DMS53 treated with DMSO at 0.1 percent for 48 hours (cell line): Measurements from ENCODE around the gene BNC2.
A peak's percentile ranks its signal among the peaks of the same experiment; 100 is the strongest.

Source experiments
- DNase-seq: peaks from one replicate; lab custom pipeline; 2025; ENCODE audit not compliant: unreplicated experiment; lab: John Stamatoyannopoulos, UW

BNC2 gene

GRCh38 chr9:16431666-16432392, 438.6 kb downstream of the BNC2 start:
- DNase-seq: no peak

- DNase-seq: no peak
Observed at GRCh38 chr9:16429671-16430070, 440.8 kb downstream of the BNC2 start.

DNA sequence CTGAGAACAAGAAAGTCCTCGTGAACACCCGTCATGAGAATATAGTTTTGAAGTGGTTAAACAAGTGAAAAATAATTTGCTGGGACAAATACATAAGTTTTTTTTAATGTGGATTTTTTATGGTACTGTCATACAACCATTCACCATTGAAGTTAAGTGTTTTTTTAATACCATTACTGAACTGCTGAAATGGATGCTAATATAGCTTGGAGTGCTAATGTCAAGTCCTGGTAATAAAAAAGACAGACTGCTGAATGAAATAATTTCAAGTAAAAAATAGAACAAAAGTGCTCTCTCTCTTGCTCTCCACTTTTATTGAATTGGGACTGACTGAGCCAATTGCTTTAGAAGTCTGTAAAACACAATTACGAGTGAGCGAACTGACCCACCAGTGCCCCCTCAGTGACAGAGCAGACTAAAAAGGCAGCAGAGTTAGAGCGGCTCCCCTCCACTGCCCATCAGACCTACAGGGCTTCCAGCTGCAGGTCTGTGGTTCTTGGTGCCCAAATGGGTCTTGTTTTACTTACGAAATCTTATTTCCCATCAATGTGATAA, 442.5 kb downstream of the BNC2 start:
- DNase-seq: no peak

DNA sequence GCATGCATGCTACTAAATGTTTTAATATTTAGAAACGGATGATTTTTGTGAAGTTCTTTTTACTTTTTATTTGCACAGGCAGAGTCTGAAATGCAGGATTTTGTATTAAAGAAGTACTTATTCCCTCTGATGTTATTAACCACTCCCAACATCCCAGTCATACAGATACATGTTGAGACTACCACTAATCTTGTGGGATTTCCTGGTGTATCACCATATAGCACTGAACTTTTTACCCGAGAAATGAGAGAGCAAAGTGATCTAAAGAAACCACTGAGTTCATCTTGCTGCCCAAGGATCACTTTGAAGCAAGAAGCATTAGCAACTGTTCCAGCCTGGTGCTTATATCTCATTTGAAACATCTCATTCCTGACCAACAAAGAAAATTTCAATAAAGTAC, 443.8 kb downstream of the BNC2 start:
- DNase-seq: no peak

GRCh38 chr9:16425562-16426231, 444.8 kb downstream of the BNC2 start:
- no peak for DNase-seq

DNA sequence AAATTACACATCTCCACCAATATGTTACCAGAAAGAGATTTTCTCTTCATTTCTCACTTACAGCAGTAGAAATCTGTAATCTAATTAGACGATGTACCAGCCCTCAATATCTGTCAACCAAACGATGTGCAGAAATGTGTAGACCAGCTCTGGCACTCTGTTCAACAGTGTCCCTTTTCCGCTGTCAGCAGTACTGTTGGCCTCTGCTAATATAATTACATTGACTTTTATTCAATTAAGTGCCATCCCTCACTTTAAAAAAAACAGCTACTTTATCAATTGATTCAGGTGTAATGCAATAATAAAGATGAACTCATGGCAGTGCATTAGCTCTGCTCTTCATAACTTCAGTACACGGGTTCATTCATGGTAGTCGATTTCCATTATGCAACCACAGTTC, 448.4 kb downstream of the BNC2 start:
- DNase-seq: no peak

- DNase-seq: no peak
Observed at GRCh38 chr9:16421532-16421931, 448.9 kb downstream of the BNC2 start.

GRCh38 chr9:16419124-16419523, 451.3 kb downstream of the BNC2 start:
- no peak for DNase-seq

GRCh38 chr9:16418721-16419120, 451.7 kb downstream of the BNC2 start:
- no peak for DNase-seq

- DNase-seq: no peak
Observed at GRCh38 chr9:16417749-16418148, 452.7 kb downstream of the BNC2 start.

DNA sequence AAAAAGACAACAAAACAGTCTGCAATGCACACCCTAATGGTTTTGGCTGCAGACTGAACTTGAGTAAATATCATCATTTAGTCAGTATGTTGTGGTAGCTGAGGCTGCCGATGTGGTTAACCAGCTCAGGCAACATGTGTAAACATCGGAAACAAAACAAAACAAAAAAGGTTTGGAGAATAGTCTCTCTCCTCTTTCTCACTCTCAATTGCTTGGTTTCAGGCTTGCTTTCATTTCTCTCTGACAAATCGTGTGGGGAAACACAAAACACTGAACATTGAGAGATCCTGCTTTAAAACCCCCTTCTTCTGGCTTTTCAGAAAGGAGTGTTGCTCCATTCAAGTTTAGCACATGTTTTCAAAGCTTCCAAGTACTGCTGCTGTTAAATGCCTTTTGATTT, 453.3 kb downstream of the BNC2 start:
- DNase-seq: no peak

DNA sequence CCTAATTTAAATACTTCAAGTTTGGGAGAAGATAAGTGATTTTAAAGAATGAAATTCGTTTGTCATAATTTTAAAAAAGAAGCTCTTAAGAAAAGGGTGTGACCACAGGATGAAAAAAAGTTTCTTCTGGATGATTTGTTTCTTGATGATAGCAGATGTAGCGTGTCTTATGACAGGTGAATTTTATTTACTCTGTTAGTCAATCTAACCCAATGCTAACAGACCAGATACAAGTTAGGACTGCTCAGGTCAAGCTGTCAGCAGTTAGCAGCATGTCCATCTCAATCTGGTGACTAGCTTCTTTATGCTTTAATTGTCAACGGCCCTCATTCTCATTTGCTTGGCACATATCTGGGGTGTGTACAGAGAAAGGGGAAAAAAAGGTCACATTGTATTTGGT, 456.0 kb downstream of the BNC2 start:
- DNase-seq: peak; percentile 38

- DNase-seq: peak; percentile 57
Observed at GRCh38 chr9:16413509-16414016, 456.9 kb downstream of the BNC2 start.

DNA sequence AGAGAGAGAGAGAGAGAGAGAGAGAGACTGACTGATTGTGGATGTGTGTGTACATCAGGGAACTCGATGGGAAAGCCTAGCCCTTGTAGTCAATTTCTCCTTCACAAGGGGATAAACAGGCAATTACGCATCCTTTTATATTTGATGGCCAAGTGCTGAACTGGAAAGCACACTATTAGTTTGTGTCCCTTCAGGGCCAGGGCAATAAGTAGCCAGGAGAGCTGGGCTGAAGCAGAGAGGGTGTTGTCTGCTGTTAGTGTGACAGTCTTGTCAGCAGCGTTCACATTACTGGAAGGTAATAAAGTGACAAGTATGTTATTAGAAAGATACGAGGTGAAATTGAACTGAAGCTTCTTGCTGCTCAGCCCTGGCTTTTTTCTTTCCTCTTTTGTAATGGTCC, 457.7 kb downstream of the BNC2 start:
- DNase-seq: no peak

DNA sequence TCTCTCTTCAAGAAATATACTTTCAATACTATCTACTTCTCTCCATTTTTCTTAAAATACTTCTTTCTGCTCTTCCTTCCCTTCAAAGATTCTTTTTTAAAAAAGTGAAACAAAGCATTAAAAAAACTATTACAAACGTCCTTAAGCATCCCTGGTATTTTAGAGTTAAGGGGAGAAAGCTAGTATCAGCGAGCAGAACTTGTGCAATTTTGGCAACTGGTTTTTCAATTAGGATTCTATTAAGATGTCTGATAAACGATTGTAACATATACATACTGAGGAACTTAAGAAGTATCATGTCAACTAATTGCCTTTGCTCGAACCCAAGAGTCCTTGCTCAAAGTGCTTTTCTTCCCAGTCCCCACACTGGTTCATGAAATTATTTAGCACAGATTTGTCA, 459.2 kb downstream of the BNC2 start:
- no peak for DNase-seq

DNA sequence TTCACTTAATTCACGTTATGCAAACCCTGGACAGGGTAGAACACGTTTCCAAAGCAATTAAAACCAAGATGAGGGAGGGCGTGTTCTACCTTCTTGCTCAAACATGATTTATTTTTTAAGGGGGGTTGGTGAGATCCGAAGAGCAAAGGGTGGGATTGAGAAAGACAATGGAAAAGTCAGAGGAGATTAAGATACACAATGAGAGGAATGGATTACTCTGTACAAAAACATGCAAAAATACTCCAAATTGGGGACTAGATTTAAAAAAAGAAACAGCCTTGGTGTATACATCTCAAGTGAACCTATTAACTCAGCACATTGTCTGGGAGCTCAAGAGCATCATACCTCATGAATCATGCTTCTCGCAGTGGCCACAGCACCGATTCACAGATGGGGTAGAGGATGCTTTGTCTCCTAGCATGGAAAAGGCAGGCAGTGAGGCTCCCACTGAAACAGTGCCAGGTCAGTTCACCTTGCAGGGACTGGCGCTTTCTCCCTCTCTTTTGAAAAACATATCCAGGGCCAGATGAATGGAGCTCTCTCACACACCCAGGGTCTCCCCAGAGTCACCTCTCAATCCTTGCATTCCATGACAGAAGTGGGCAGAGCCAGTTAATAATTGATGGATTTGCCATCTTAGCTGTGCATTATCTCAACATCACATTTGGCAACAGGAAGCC, 459.7 kb downstream of the BNC2 start:
- DNase-seq: no peak

DNA sequence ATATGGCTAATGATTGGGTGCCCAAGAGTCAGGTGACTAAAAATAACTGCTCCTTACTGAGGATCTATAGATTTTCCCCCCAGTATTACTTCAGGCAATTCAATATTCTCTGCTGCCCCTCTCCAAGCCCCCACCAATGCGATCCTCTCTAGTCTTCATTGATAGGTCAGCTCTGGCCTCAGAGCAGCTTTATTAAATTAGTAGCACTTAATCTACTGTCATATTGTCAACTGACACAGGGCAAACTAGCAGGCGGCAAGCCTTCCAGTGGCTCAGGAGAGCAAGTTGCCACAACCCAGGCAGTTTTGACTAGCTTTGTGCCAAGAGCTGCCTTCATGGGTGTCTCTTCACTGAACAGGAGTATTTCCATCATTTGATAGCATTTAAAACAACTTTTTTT, 462.9 kb downstream of the BNC2 start:
- DNase-seq: no peak

DNA sequence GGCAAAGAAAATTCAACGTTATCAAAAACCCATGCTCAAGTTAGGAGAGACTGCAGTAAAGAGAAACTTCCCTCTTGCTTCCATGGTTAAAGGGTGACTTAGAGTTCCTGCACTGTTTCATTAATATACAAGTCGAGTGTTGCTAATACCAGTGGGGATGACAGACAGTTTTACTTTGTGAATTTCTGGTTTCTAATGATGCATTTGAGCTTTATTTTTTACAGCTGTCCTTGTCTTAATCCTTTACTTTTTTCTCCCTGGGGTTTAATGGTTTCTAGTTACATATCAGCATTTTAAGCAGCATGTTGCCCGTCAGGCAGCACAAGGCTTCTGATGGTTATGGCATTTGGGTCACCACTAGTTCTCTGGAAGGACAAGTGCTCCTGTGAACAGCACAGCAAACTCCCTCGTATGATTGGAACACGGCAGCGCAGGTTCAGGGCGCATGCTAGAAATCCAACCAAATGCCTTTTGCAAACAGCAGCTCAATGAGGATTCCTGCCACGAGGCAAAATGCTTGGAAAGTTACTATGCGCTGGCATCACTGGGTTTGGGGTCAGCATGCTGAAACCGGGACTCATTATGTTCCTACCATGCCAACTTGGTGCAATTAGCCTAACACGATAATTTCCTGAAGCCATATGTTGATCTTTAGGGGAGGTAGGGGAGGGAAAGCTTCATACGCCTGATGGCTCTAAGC, 463.8 kb downstream of the BNC2 start:
- DNase-seq: no peak

GRCh38 chr9:16405421-16405820, 465.0 kb downstream of the BNC2 start:
- DNase-seq: no peak

- DNase-seq: no peak
Observed at GRCh38 chr9:16401701-16402100, 468.8 kb downstream of the BNC2 start.

- no peak for DNase-seq
Observed at GRCh38 chr9:16398691-16399090, 471.8 kb downstream of the BNC2 start.
